HG02588 (cell line): ENCODE results near the gene SEC14L3.

Source experiments
- ATAC-seq: cut with Tn5 transposase; IDR thresholded peaks from one replicate; pipeline ENCODE4 v1.9.1; 2021; ENCODE audit warnings: mild to moderate bottlenecking, moderate library complexity; ENCODE audit not compliant: unreplicated experiment

SEC14L3 gene

DNA sequence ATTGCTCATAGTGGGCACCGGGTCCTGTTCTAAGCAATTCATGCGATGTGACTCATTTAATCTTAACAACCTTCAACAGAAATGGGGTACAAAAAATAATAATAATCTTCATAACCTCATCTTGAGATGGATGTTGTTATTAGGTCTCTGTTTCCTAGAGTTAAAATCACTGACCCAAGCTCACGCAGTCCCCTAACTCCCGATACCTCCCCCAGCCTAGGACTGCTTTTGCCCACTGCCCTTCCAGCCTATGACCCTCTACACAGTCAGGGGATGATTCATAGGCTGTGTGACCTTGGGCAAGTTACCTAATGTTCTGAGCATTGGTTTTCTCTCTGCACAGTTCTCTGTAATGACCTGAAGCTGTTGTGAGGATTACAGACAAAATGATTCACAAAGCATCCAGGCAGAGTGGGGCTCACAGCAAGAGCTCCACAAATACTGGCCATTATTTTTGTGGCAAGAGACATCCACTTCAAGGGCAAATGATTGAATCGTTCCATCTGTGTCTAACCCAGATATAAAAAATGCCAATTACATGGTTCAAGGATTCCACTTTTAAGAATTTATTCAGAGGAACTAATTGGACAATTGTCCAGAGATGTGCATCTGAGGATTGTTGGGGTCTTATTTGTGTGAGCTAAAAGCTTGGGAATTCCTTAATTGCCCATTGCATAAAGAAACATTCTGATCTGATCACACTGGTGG, 26.2 kb downstream of the SEC14L3 start:
- no peak for ATAC-seq

DNA sequence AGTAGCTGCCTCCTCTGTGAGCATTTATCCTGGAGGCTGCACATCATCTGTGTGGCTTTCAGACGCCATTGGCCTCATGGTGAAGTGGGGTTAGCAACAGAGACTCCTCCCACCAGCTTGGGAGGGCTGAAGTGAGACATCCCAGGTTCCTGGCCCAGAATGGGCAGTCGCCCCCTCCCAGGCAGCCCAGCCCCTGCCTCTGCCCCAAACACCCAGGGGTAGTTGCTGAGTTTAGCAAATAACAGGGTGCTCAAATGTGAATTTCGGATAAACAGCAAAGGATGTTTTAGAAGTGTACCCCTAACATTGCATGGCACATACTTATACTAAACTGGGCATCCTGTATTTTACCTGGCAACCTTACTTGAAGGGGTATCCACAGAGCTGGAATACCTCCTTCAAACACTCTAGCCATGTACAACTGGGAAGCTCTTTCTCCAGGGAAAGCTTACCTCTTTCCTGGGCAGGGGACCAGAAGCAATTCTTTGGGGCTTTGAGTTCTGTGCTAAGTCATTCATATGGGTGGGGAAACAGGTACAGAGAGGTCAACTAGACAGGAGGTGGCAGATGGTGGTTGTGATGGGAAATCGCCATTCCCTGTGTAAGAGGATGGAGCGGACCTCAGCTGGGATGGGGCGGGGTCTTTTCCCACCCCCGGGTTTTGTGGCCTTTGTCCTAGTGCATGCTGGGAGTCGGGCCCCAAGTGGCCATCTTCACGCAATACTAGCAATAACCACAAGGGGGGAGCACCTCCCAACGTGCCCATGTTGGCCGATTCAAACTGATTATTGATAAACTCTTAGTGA, 27.0 kb downstream of the SEC14L3 start:
- no peak for ATAC-seq

DNA sequence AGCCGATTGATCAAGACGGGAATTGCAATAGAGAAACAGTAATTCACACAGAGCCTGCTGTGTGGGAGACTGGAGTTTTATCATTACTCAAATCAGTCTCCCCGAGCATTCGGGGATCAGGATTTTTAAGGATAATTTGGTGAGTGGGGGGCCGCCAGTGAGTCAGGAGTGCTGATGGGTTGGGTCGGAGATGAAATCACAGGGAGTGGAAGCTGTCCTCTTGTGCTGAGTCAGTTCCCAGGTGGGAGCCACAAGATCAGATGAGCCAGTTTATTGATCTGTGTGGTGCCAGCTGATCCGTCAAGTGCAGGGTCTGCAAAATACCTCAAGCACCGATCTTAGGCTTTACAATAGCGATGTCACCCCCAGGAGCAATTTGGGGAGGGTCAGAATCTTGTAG, 30.7 kb downstream of the SEC14L3 start:
- no peak for ATAC-seq

- ATAC-seq: no peak
Measured at GRCh38 chr22:30439836-30440235, 32.0 kb downstream of the SEC14L3 start.

DNA sequence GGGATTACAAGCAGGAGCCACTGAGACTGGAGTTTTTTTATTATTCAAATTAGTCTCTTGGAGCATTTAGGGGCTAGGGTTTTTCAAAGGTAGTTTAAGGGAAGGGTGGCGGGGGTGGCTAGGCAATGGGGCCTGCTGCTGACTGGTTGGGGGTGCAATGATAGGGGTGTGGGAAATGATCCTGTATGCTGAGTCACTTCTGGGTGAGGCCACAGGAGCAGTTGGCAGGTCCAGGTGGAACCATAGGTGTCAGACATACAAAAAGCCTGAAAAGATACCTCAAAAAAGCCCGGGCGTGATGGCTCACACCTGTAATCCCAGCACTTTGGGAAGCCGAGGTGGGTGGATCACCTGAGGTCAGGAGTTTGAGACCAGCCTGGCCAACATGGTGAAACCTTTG, 32.6 kb downstream of the SEC14L3 start:
- no peak for ATAC-seq

DNA sequence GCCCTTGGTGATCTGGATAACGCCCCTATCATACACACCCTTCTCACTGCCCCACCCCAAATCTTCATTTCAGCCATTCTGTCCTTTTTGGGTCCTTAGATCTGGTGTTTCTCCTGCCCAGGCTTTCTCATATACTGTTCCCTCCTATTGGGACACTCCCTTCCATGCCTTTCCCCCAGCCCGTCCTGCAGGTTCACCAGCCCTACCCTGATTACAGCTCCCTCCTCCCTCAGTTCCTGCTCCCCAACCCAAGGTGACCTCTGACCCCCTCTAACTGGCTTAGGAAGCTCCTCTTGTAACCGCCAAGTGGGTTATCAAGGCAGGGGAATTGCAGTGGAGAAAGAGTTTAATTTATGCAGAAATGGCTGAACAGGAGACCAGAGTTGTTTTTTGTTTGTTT, 33.3 kb downstream of the SEC14L3 start:
- ATAC-seq: no peak

- ATAC-seq: no peak
Measured at GRCh38 chr22:30436196-30436595, 35.6 kb downstream of the SEC14L3 start.

DNA sequence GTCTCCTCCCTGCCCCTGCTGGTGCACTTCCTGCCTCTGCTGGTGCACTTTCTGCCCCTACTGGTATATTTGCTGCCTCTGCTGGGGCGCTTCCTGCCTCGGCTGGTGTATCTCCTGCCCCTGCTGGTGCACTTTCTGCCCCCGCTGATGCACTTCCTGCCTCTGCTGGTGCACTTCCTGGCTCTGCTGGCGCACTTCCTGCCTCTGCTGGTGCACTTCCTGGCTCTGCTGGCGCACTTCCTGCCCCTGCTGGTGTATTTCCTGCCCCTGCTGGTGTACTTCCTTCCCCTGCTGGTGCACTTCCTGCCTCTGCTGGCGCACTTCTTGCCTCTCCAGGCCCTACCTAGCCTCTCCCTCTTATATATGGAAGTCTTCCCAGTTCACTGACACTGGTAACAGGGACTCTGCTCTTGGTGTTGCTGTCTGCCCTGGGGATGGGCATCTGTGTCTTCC, 36.1 kb downstream of the SEC14L3 start:
- ATAC-seq: no peak

DNA sequence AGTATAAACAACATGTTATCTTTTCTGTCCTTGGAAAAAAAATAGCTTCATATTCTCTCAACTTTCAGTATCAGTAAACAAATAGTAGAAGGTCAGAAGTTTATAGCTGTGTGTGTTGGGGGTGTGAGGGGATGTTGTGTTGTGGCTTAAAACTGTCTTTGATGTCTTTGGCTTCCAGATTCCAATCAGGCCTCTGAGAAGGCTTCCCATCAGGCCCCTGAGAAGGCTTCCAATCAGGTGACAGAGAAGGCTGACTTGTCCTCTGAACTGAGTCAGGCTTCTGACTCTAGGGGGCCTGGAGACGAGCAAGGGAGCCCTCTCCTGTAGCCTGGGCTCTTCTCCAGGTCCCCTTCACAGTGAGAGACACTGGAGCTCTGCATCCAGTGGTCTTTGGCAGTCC, 37.0 kb downstream of the SEC14L3 start:
- no peak for ATAC-seq

GRCh38 chr22:30433773-30434172, 38.0 kb downstream of the SEC14L3 start:
- ATAC-seq: no peak

DNA sequence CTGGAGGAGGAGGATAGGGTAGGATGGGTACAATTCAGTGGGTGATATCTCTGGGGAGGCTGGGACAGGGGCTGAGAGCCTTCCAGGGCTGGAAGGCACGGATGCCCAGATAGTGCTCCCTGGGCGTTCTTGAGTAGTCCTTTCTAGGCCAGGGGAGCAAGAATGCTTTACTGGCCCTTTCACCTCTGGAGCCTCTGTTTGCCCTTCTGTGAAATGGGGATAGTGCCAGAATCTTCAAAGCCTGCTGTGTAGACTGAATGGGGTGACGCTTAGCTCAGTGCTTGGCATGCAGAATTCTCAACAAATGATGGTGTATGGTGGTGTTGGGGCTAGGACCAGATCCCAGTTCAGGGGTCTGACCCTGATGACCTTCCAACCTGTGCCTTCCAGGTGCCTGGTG, 38.6 kb downstream of the SEC14L3 start:
- no peak for ATAC-seq

- ATAC-seq: no peak
Measured at GRCh38 chr22:30432520-30432919, 39.3 kb downstream of the SEC14L3 start.

GRCh38 chr22:30432096-30432495, 39.7 kb downstream of the SEC14L3 start:
- ATAC-seq: no peak

DNA sequence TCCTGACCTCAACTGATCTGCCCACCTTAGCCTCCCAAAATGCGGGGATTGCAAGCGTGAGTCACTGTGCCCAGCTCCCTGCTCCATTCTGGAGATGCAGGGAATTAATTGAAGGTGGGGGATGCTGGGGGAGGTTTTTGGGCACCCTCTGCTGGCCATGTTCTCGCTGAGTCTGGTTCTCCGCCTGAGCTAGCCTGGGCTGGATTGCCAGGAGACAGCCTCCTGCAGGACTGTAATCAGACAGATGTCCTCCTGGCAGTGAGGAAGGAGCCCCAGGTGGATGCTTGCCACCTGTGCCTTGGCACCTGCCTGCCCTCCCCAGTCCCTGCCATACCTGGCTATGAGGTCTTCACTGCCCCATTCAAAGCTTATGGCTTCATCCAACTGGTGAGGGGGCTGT, 40.9 kb downstream of the SEC14L3 start:
- ATAC-seq: no peak

DNA sequence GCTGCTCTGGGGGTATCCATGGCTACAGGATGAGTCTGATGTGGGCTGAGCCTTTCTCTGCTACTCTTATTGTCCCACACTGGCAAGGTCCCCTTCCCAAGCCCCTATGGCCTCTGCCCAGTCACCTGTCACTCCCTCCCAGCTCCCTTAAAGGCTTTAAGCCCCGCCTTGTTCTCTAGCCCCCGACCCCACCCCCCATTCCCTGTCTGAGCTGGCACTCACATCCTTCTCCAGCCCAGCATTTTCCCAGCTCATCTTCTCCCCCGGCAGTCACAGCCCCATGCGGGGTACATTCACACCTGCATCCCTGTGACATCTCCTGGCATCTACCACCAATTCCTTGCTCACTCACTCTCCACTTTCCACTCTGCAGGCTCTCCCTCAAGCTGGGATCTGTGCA, 41.9 kb downstream of the SEC14L3 start:
- ATAC-seq: no peak

DNA sequence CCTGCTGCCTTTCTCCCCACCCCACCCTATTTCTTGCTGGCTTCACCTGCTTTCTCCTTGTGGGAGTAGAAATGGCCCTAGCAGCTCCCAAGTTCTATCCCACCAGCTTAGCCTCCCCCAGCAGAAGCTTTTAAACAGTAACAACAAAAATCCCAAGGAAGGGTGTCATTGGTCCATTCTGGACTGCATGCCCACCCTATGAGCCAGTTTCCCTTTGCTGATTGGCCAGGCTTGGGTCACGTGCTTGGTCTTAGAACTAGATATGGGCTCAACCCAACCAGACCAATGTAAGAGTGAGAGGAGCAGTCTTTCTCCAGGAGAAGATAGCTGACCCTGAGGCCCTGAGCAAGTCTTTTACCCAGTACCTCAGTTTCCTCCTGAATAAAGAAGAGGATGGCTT, 43.9 kb downstream of the SEC14L3 start:
- ATAC-seq: no peak

GRCh38 chr22:30426388-30427353, 45.1 kb downstream of the SEC14L3 start:
- ATAC-seq: no peak

DNA sequence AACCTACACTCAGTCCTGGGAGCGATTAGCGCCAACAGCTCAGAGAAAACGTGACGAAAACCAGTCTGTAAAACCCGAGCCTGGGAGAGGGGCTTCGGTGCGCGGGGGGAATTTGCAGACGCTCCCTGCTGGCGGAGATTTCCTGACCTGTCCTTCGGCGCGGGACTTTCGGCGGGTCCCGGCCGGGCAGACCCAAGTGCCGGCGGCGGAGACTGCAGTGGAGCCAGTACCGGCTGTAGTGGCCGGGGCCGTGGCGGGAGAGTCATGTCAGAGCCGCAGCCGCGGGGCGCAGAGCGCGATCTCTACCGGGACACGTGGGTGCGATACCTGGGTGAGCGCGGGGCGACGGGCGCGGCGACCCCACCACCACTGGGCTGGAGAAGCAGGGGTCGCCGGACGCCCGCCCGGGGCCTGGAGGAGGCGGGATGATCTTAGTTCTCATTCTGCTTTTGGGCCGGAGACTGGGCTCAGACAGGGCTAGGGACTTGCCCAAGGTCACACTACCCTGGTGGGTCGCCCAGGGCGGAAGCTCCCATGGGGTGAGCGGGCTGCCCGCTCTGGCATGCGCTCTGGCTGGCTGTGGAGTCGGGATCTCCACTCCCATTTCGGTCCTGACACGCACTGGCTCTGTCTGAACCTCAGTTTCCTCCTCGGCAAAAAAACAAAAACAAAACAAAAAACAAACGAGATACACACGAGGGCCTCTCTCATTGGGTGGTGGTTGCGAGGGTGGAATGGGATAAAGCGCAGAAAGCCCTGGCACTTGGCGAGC, 46.0 kb downstream of the SEC14L3 start, which contains the start of gene MTFP1:
Gene MTFP1, plus strand, starts transcription at position 153 of the 772 bp plus-strand sequence. Its CDS starts 112 bp downstream, at position 265.
- no peak for ATAC-seq

- ATAC-seq: no peak
Measured at GRCh38 chr22:30425327-30425615, 46.5 kb downstream of the SEC14L3 start.

DNA sequence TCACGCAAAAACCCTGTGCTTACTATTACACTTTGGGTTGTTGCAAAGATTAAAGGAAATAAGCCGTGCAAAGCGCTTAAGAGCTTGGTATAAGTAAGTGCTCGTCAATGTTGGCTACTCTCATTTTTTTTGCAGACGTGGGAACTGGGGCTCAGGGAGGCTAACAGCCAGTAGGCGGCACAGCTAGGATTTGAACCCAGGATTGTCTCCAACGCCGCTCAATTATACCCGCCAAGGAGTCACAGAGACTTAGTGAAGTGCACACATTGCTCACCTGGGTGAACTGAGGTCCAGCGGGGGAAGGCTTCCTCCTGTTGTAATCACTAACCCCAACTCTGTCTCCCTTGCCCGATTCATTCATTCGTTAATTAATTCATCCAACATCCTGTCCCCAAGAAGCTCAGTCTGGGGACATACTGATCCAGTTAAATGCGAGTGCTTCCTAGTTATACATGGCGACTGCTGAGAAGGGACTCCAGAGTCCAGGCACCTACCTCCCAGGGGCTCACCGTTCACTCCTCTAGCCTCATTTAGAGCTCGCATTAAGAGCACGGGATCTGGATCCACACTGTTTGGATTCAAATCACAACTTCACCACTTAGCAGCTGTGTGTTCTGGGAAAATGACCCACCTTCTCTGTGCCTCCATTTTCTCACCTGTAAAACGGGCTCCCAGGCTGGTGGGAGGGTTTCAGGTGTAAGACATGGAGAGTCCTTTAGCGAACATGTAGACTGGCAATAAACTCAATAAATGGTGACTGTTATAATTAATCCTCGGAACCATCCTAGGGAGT, 47.1 kb downstream of the SEC14L3 start:
- ATAC-seq: no peak
